IPS-20b (cell line): ENCODE measurements around the gene TMEM132A.

ENCODE experiments used
- H3K27ac ChIP-seq: one replicate; pipeline ENCODE4 v1.5.1; 2013; ENCODE audit warnings: low read length
- H3K27me3 ChIP-seq: 2 replicates; pipeline ENCODE4 v1.6.1; 2013; ENCODE audit warnings: mild to moderate bottlenecking, low read length, inconsistent platforms; ENCODE audit not compliant: insufficient read depth
- H3K36me3 ChIP-seq: 2 replicates; pipeline ENCODE4 v1.6.1; 2013; ENCODE audit warnings: low read depth, mild to moderate bottlenecking, inconsistent platforms, low read length, moderate library complexity; ENCODE audit not compliant: insufficient read depth
- H3K4me1 ChIP-seq: 2 replicates; pipeline ENCODE4 v1.6.1; 2013; ENCODE audit warnings: mild to moderate bottlenecking, control low read depth, inconsistent platforms, low read length, moderate library complexity; ENCODE audit not compliant: insufficient read depth
- H3K4me3 ChIP-seq: 2 replicates; pipeline ENCODE4 v1.5.1; 2013; ENCODE audit warnings: mild to moderate bottlenecking, low read length, inconsistent platforms
- H3K9ac ChIP-seq: 2 replicates; pipeline ENCODE4 v1.6.1; 2013; ENCODE audit warnings: low read depth, mild to moderate bottlenecking, inconsistent platforms, low read length, moderate library complexity
- H3K9me3 ChIP-seq: 2 replicates; pipeline ENCODE4 v1.6.1; 2013; ENCODE audit warnings: mild to moderate bottlenecking, low read depth, low read length, inconsistent platforms; ENCODE audit not compliant: insufficient read depth

Gene TMEM132A

DNA sequence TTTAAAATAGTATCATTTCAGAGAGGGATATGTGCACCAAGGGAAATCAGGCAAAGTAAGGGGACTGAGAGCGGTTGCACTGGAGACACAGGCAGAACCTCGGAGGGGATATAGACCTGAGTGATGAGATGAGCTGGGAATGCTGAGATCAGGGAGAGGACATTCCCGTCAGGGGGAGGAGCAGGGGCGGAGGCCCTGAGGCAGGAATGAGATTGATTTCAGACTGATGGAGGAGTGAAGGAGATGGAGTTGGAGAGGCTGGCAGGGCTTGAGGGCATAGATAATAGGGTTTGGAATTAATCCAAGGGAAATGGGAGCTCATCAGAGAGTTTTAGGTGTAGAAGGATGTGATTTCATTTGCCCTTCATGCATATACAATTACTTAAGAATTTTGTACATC, 60.4 kb downstream of the TMEM132A start:
- no peaks in the 10 kb centered on the region for H3K27me3 ChIP-seq

GRCh38 chr11:60985501-60985900, 61.2 kb downstream of the TMEM132A start:
- no peak overlapping the region for H3K9ac ChIP-seq
- H3K27ac ChIP-seq = no peak overlapping the region
- H3K4me1 ChIP-seq = no peaks in the 10 kb centered on the region
- H3K4me3 ChIP-seq = no peak overlapping the region
- no peaks in the 10 kb centered on the region for H3K27me3 ChIP-seq
- no peaks in the 10 kb centered on the region for H3K36me3 ChIP-seq
- no peaks in the 10 kb centered on the region for H3K9me3 ChIP-seq

More for the DNA sequence above, 60.4 kb downstream of the TMEM132A start:
- Histone ChIP-seq H3K9ac (no peak overlapping the region), H3K36me3 (no peaks in the 10 kb centered on the region), H3K4me1 (no peaks in the 10 kb centered on the region), H3K9me3 (no peaks in the 10 kb centered on the region), H3K27ac (no peak overlapping the region), H3K4me3 (no peak overlapping the region)

DNA sequence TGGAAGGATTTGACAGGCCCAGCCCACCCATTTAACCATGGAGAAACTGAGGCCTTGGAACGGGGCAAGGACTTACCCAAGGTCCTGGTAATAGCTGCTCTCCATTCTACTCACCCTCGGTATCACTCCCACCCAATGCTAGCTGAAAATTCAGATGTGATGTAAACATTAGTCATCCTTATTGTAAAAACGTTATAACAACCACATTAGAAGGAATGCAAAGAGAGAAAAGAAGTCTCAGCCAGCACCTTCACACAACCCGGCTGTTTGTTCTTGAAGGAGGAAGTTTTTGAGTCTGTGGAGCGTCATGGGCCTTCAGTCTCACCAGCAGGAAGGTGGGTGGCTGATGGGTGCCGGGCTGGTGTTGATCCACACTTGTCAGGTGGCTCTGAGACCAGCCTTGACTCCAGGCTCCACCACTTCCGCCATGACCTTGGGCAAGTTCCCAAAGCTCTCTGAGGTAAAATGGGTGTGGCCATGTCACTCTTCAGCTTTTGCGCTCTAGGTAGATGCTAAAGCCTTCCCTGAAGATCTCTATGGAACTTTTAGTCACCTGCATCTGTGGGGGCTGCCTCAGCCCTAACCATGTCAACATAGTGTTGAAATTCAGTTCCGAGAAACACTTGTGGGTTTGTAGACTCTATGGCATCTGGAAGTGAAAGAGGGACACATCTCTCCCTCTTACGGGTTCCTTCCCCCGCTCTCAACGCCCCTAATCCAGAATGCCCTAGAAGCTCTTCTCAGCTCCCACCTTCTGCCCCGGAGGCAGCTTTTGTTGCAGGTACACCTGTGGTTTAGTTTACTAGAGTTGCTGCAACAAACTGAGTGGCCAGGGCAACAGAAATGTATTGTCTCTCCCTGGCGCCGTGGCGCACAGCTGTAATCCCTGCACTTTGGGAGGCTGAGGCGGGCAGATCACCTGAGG, 62.0 kb downstream of the TMEM132A start:
- Histone ChIP-seq H3K27me3 (no peaks in the 10 kb centered on the region), H3K27ac (no peak overlapping the region), H3K9ac (no peak overlapping the region), H3K4me3 (no peak overlapping the region), H3K36me3 (no peaks in the 10 kb centered on the region), H3K9me3 (no peaks in the 10 kb centered on the region), H3K4me1 (no peaks in the 10 kb centered on the region)
